HUES48 (cell line): Measurements from ENCODE around the gene DNAJC7.
A peak's percentile ranks its signal among the peaks of the same experiment; 100 is the strongest.

Experiments used
- H3K27ac ChIP-seq: one replicate; pipeline ENCODE4 v1.7.0; 2013; ENCODE audit warnings: low read depth, low read length, inconsistent platforms
- H3K27me3 ChIP-seq: 2 replicates; pipeline ENCODE4 v1.6.1; 2013; ENCODE audit warnings: mild to moderate bottlenecking, low read length; ENCODE audit not compliant: control insufficient read depth, insufficient read depth
- H3K36me3 ChIP-seq: 2 replicates; pipeline ENCODE4 v1.6.1; 2013; ENCODE audit warnings: low read length; ENCODE audit not compliant: control insufficient read depth, insufficient read depth
- H3K4me1 ChIP-seq: 2 replicates; pipeline ENCODE4 v1.6.1; 2013; ENCODE audit warnings: mild to moderate bottlenecking, low read length; ENCODE audit not compliant: control insufficient read depth, insufficient read depth
- H3K4me3 ChIP-seq: 2 replicates; pipeline ENCODE4 v1.5.1; 2013; ENCODE audit warnings: mild to moderate bottlenecking, low read depth, low read length
- H3K9ac ChIP-seq: 2 replicates; pipeline ENCODE4 v1.6.1; 2013; ENCODE audit warnings: mild to moderate bottlenecking, low read depth, low read length, moderate library complexity
- H3K9me3 ChIP-seq: 2 replicates; pipeline ENCODE4 v1.6.1; 2013; ENCODE audit warnings: low read length; ENCODE audit not compliant: control insufficient read depth, insufficient read depth

Gene DNAJC7

GRCh38 chr17:42053731-42054500 is 36.7 kb upstream of the DNAJC7 start:
- peaks cover 24% of the 10 kb centered on the region for H3K4me1 ChIP-seq
- H3K36me3 ChIP-seq, result no peaks in the 10 kb centered on the region
- no peaks in the 10 kb centered on the region; the same call in 1 of the 2 replicates for H3K27me3 ChIP-seq
- H3K9ac ChIP-seq, result no peak overlapping the region
- H3K27ac ChIP-seq, result no peak overlapping the region
- no peaks in the 10 kb centered on the region for H3K9me3 ChIP-seq
- H3K4me3 ChIP-seq, result no peak overlapping the region

- no peak overlapping the region for H3K27ac ChIP-seq
- peaks cover 24% of the 10 kb centered on the region for H3K4me1 ChIP-seq
- H3K36me3 ChIP-seq, result no peaks in the 10 kb centered on the region
- no peaks in the 10 kb centered on the region; the same call in 1 of the 2 replicates for H3K27me3 ChIP-seq
- no peak overlapping the region for H3K4me3 ChIP-seq
- H3K9me3 ChIP-seq, result no peaks in the 10 kb centered on the region
- no peak overlapping the region for H3K9ac ChIP-seq
These were observed 35.2 kb upstream of the DNAJC7 start for GRCh38 chr17:42052346-42052877.

DNA sequence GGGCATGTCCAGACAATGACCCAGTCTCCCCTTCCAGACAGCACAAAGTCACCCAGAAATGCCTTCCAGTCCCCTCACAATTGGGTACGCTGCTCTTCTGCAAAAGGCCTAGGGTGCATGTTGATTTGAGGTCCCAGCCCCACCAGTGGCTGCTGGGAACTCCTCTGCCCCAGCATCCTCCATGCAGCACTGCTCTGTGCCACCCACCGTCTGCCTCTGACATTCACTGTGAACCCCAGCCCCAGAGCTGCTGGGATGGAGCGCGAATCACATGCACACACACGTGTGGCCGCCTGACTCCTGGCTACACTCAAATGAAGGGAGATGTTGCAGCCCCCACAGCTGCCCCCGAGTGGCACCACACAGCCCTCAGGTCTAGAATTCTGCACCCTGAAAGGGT is 34.4 kb upstream of the DNAJC7 start:
- H3K9me3 ChIP-seq, result no peaks in the 10 kb centered on the region
- H3K36me3 ChIP-seq, result no peaks in the 10 kb centered on the region
- H3K9ac ChIP-seq, result no peak overlapping the region
- no peak overlapping the region for H3K4me3 ChIP-seq
- no peaks in the 10 kb centered on the region; the same call in 1 of the 2 replicates for H3K27me3 ChIP-seq
- no peak overlapping the region for H3K27ac ChIP-seq
- peaks cover 24% of the 10 kb centered on the region for H3K4me1 ChIP-seq

DNA sequence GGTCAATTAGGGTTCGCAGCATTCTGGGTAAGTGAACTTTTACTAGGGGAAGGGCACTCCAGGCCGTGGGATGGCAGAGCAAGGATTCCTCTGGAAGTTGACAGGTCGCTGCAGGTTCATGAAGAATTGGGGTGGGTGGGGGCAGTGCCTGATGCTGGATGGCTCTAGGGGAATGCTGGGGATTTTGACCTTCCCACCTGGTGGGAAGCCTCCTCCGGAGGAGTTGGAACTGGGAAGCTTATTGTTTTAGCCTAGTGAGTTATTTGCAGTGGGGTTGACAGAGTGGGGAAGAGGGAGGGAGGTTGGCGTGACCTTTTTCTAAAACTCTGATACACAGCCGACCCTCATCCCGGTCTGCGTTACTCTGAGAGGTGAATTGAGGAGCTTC is 33.8 kb upstream of the DNAJC7 start:
- no peak overlapping the region for H3K27ac ChIP-seq
- H3K27me3 ChIP-seq, result no peaks in the 10 kb centered on the region; the same call in 1 of the 2 replicates
- no peaks in the 10 kb centered on the region for H3K36me3 ChIP-seq
- H3K9me3 ChIP-seq, result no peaks in the 10 kb centered on the region
- H3K4me1 ChIP-seq, result peaks cover 24% of the 10 kb centered on the region
- H3K4me3 ChIP-seq, result peak overlapping the region; percentile 69
- no peak overlapping the region for H3K9ac ChIP-seq

- Histone ChIP-seq H3K27ac (no peak within 1 kb of the TSS), H3K9ac (no peak within 1 kb of the TSS), H3K36me3 (no peaks in the 10 kb centered on the region), H3K27me3 (no peaks in the 10 kb centered on the region; the same call in 1 of the 2 replicates), H3K4me3 (peak within 1 kb of the TSS; percentile 69), H3K4me1 (peaks cover 24% of the 10 kb centered on the region), H3K9me3 (no peaks in the 10 kb centered on the region)
These were observed 33.3 kb upstream of the DNAJC7 start, which contains the start of gene C17orf113 for GRCh38 chr17:42050393-42051012. Gene C17orf113 (minus strand): TSS chr17:42050601. CDS start chr17:42043376, 7,225 bp downstream.

- Histone ChIP-seq H3K4me3 (peak overlapping the region; percentile 69), H3K27me3 (no peaks in the 10 kb centered on the region; the same call in 1 of the 2 replicates), H3K36me3 (no peaks in the 10 kb centered on the region), H3K9ac (no peak overlapping the region), H3K27ac (no peak overlapping the region), H3K4me1 (peaks cover 19% of the 10 kb centered on the region), H3K9me3 (no peaks in the 10 kb centered on the region)
These were observed 32.7 kb upstream of the DNAJC7 start for GRCh38 chr17:42049834-42050392.

DNA sequence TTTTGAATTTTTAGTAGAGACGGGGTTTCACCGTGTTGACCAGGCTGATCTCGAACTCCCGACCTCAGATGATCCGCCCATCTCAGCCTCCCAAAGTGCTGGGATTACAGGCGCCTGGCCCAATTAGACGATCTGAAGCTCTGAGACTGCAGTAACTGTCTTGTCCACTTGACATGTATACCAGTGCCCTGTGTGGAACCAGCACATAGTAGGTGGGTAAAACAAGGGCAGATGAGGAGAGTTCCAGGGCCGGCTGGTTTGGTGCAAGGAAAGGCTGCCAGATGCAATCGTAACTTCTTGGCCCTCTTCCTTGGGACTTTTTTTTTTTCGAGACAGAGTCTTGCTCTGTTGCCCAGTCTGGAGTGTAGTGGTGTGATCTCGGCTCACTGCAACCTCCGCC is 30.1 kb upstream of the DNAJC7 start:
- H3K9ac ChIP-seq, result no peak overlapping the region
- H3K27ac ChIP-seq, result no peak overlapping the region
- no peaks in the 10 kb centered on the region for H3K9me3 ChIP-seq
- peaks cover 12% of the 10 kb centered on the region; the same call in 1 of the 2 replicates for H3K4me1 ChIP-seq
- no peaks in the 10 kb centered on the region; the same call in 1 of the 2 replicates for H3K27me3 ChIP-seq
- H3K36me3 ChIP-seq, result no peaks in the 10 kb centered on the region
- no peak overlapping the region for H3K4me3 ChIP-seq

DNA sequence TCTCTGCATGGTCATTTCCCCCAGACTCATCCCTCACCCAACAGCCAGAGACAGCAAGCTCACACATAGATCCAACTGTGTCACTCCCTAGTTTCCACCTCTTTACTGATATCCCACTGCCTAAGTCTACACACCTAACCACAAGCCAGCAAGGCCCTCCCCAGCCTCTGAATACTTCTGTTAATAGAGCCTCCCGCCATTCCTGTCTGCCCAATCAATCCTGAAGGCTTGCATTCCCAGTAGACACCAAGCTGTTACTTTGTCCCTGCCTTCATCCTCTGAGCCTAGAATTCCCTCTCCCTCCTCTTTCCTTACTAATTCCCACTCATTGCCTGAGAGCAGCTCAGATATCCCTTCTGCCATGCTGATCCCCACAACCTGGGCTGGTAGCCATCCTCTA is 28.5 kb upstream of the DNAJC7 start:
- H3K27me3 ChIP-seq, result no peaks in the 10 kb centered on the region; the same call in 1 of the 2 replicates
- H3K4me1 ChIP-seq, result 0 out of 2 replicates have a peak, but pooled peaks cover 6% of the 10 kb centered on the region
- no peak overlapping the region for H3K9ac ChIP-seq
- H3K27ac ChIP-seq, result no peak overlapping the region
- H3K4me3 ChIP-seq, result no peak overlapping the region
- H3K9me3 ChIP-seq, result no peaks in the 10 kb centered on the region
- H3K36me3 ChIP-seq, result no peaks in the 10 kb centered on the region

DNA sequence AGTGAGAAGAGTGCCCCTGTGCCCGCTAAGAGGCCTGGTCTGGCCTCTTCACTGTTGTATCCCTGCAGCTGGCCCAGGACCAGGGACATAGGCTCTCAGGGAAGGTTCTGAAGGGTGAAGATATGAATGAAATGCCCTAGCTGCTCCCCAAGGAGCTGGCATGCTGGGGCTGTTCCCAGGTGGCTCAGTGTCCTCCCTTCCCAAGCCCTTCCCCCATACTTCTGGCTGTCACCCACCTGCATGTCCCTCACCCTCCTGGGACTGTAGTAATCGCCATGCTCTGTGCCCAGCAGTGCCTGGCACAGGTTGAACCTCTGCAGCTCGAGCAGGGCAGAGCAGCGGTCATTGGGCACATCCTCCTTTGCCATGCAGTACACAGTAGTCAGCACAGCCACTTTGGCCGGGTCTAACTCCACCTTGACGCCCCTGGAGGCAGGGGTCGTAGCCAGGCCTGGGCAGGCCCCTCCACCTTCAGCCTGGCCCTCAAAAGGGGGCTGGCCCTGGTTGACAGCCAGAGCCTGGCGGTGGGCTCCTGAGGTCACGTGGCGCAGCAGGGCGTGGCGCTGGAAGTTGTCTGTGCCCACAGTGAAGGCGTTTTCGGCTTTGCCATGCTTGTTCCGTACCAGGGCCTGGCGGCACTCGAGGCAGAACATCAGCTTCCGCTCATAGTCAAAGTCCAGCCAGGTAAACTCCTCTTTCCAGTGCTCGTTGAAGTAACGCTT is 25.5 kb upstream of the DNAJC7 start:
- H3K4me3 ChIP-seq, result no peak overlapping the region
- H3K27me3 ChIP-seq, result no peaks in the 10 kb centered on the region
- no peaks in the 10 kb centered on the region for H3K36me3 ChIP-seq
- no peak overlapping the region for H3K27ac ChIP-seq
- no peaks in the 10 kb centered on the region for H3K4me1 ChIP-seq
- H3K9me3 ChIP-seq, result no peaks in the 10 kb centered on the region
- no peak overlapping the region for H3K9ac ChIP-seq

DNA sequence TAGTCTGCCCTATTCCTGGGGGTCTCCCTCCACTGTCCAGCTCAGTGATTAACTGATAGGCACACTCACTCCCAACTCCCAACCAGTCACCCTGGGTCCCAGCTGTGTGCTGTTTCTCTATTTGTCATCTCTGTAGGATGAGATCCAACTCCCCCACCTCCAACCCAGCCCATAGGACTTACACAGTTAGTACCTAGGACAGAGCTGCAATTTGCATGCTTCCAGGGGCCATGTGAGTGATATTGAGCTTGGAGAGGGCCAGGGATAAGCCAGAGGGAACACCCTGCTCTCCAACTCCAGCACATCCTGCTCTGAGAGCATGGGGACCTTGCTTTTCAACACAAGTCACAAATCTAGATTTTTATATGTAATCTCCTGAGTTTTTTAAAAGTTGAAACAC is 24.4 kb upstream of the DNAJC7 start:
- Histone ChIP-seq H3K4me3 (no peak overlapping the region), H3K27ac (no peak overlapping the region), H3K9ac (no peak overlapping the region), H3K9me3 (no peaks in the 10 kb centered on the region), H3K27me3 (no peaks in the 10 kb centered on the region), H3K4me1 (no peaks in the 10 kb centered on the region), H3K36me3 (no peaks in the 10 kb centered on the region)
